NB4 (cell line): ENCODE data around the gene GALNT9.

ENCODE experiments used
- POLR2A ChIP-seq: IDR thresholded peaks from 2 replicates; pipeline ENCODE4 v1.6.1; 2011; ENCODE audit warnings: mild to moderate bottlenecking; ENCODE audit not compliant: insufficient read length; ENCODE audit errors: extremely low read depth
- TF ChIP-seq, protein P1 (sequence below): IDR thresholded peaks from one replicate; pipeline ENCODE4 v1.5.1; 2012; ENCODE audit warnings: low read depth, low read length

DNA sequence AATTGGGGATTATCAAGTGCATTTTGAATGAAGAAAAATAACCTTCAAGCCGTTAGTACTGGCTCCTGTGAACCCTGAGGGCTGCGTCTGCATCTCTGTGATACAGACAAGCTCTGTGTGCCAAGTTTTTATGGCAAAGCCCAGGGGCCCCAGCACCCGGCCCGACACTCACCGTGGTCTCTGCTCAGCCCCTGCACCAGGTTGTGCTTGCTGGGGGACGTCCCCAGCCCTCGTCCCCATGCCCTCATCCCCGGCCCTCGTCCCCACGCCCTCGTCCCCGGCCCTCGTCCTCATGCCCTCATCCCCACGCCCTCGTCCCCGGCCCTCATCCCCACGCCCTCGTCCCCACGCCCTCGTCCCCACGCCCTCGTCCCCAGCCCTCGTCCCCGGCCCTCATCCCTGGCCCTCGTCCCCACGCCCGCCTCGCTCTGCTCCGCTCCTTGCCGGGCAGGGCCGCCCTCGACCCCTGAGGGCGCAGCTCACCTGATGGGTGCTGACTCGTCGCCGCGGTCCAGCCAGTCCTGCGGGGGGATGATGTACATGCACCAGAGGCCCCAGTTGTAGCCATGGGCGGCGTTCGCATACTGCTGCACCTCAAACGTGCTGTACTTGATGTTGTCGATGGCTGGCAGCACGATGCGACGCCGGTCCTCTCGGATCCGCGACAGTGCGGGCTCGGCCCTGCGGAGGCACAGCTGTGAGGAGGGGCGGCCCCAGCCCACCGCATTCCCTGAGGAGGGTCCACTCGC is 72.0 kb downstream of the GALNT9 start:
- TF ChIP-seq, protein P1, sequence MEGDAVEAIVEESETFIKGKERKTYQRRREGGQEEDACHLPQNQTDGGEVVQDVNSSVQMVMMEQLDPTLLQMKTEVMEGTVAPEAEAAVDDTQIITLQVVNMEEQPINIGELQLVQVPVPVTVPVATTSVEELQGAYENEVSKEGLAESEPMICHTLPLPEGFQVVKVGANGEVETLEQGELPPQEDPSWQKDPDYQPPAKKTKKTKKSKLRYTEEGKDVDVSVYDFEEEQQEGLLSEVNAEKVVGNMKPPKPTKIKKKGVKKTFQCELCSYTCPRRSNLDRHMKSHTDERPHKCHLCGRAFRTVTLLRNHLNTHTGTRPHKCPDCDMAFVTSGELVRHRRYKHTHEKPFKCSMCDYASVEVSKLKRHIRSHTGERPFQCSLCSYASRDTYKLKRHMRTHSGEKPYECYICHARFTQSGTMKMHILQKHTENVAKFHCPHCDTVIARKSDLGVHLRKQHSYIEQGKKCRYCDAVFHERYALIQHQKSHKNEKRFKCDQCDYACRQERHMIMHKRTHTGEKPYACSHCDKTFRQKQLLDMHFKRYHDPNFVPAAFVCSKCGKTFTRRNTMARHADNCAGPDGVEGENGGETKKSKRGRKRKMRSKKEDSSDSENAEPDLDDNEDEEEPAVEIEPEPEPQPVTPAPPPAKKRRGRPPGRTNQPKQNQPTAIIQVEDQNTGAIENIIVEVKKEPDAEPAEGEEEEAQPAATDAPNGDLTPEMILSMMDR = no peak
- no peak for TF ChIP-seq POLR2A
